Gastrocnemius medialis (tissue), 4 donors: ENCODE results near the gene SLC6A6. TPM values are rescaled to one million over a fixed set of nuclear protein-coding genes. Genes with fewer than 3 reads are reported as not detected.

Source experiments
- ATAC-seq, 2 donors: fragments of 150-250 bp; one replicate each; pipeline ENCODE4 v1.9.1; 2016
- DNase-seq, 2 donors: peaks; one replicate each; pipeline ENCODE4 v3.0.0-alpha.2; 2019
- H3K27ac ChIP-seq, 4 donors: fragments of 200-600 bp; sonication (generic); 1 replicate in 1 of 4; 2 replicates in 3 of 4; pipeline ENCODE4 v1.5.1; 2016 to 2018; ENCODE audit warnings: mild to moderate bottlenecking in 2 of 4, moderate library complexity in 1 of 4
- H3K27me3 ChIP-seq, 3 donors: fragments of 200-600 bp; sonication (generic) in 2 of 3; 1 replicate in 1 of 3; 2 replicates in 2 of 3; pipeline versions ENCODE4 v1.5.1 to v1.6.0; 2016 to 2019; ENCODE audit warnings: mild to moderate bottlenecking in 1 of 3, moderate library complexity in 1 of 3
- H3K36me3 ChIP-seq, 2 donors: fragments of 200-600 bp; sonication (generic) in 1 of 2; one replicate each; pipeline ENCODE4 v1.5.1; 2017 to 2018
- H3K4me1 ChIP-seq, 2 donors: fragments of 200-600 bp; sonication (generic) in 1 of 2; one replicate each; pipeline ENCODE4 v1.5.1; 2016 to 2017; ENCODE audit warnings: mild to moderate bottlenecking in 2 of 2
- H3K4me3 ChIP-seq, 4 donors: fragments of 200-600 bp; sonication (generic) in 3 of 4; 1 replicate in 1 of 4; 2 replicates in 3 of 4; pipeline ENCODE4 v1.5.1; 2016 to 2019; ENCODE audit warnings: mild to moderate bottlenecking in 2 of 4
- H3K9me3 ChIP-seq, 3 donors: fragments of 200-600 bp; sonication (generic) in 2 of 3; 1 replicate in 1 of 3; 2 replicates in 2 of 3; pipeline ENCODE4 v1.5.1; 2016 to 2019
- CTCF ChIP-seq, 5 experiments: fragments of 450-650 bp in 3 of 5; fragments of 200-600 bp in 2 of 5; sonication (generic) in 2 of 5; IDR thresholded peaks in 4 of 5; conservative IDR thresholded peaks in 1 of 5; 1 replicate in 4 of 5; 2 replicates in 1 of 5; pipeline ENCODE4 v1.5.1; 2016 to 2019; ENCODE audit warnings: antibody characterized with exemption in 5 of 5, mild to moderate bottlenecking in 3 of 5, moderate library complexity in 3 of 5
- POLR2A ChIP-seq, 2 donors: fragments of 450-650 bp; IDR thresholded peaks; one replicate each; pipeline ENCODE4 v1.6.1; 2017; ENCODE audit warnings: antibody characterized with exemption in 2 of 2, mild to moderate bottlenecking in 2 of 2, moderate library complexity in 2 of 2
- in situ Hi-C, 4 donors: fragments of 200-750 bp; cut with MboI; loops; one replicate each; pipeline versions ENCODE4 v1.15.0 to v1.8.0; 2017; ENCODE audit warnings: low sequenced_read_pairs in 4 of 4
- intact Hi-C: fragments of 100-400 bp; cut with DNase I; formaldehyde crosslinking; loops from one replicate; pipeline ENCODE4 v1.15.1; 2023; ENCODE audit warnings: low total_unique reads
- total RNA-seq, 4 donors: library from RNA; depleted of rRNA; stranded (reverse); fragments of >200 nt; gene quantifications; one replicate each; pipeline versions ENCODE4 v1.1.0 to v1.2.3, GENCODE V29; 2016

SLC6A6 gene
- total RNA-seq, 4 donors from 2014 or later, result 42.1 to 119 (median 88.7) TPM

DNA sequence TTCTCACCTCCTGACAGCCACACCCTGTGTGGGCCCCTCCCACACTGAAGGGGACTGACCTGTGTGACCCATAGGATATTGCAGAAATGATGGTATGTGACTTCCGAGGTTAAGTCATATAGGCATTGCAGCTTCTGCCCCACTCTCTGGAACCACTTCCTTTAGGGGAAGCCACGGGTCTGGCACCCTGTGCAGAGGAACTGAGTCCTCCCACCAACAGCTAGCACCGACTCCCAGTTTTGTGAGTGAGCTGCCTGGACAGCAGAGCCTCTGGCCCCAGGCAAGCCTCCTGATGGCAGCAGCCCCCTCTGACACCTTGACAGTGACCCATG, 24.6 kb upstream of the SLC6A6 start:
- DNase-seq, result no peak
- H3K27ac ChIP-seq, result peak overlapping the region; percentile 63 to 78 (median 67)
- TF ChIP-seq CTCF (IDR thresholded peaks at IDR 0.05 in 4 of 5, conservative IDR thresholded peaks at IDR 0.05 in 1 of 5) (no peak), POLR2A (IDR thresholded peaks at IDR 0.05) (no peak)
- H3K4me3 ChIP-seq, result no peak overlapping the region
- peaks cover 38 to 50% of the 10 kb centered on the region in 2 donors for H3K4me1 ChIP-seq
- intact Hi-C loops (no loop called here), in situ Hi-C loops (no loop called here)
- no peak for ATAC-seq
- H3K9me3 ChIP-seq, result no peaks in the 10 kb centered on the region
- no peaks in the 10 kb centered on the region for H3K27me3 ChIP-seq
- no peaks in the 10 kb centered on the region for H3K36me3 ChIP-seq

GRCh38 chr3:14378415-14378814, 24.0 kb upstream of the SLC6A6 start:
- intact Hi-C loops (no loop called here), in situ Hi-C loops (no loop called here)
- peak in 1 of 2 donors; percentile 17 for ATAC-seq
- Histone ChIP-seq H3K27me3 (no peaks in the 10 kb centered on the region), H3K27ac (peak overlapping the region; percentile 63 to 78 (median 67)), H3K4me3 (no peak overlapping the region), H3K9me3 (no peaks in the 10 kb centered on the region), H3K36me3 (no peaks in the 10 kb centered on the region), H3K4me1 (peaks cover 33 to 43% of the 10 kb centered on the region in 2 donors)
- no peak for TF ChIP-seq CTCF (IDR thresholded peaks at IDR 0.05 in 4 of 5, conservative IDR thresholded peaks at IDR 0.05 in 1 of 5)
- TF ChIP-seq POLR2A (IDR thresholded peaks at IDR 0.05), result no peak
- DNase-seq, result no peak

DNA sequence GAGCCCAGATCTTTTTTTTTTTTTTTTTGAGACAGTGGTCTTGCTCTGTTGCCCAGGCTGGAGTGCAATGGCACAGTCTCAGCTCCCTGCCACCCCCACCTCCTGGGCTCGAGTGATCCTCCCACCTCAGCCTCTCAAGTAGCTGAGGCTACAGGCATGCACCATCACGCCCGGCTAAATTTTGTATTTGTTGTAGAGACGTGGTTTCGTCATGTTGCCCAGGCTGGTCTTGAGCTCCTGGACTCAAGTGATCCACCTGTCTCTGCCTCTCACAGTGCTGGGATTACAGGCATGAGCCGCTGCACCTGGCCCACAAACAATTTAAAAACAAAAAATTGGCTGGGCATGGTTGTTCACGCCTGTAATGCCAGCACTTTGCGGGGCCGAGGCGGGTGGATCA, 22.6 kb upstream of the SLC6A6 start:
- Histone ChIP-seq H3K27me3 (no peaks in the 10 kb centered on the region), H3K4me3 (no peak overlapping the region), H3K36me3 (no peaks in the 10 kb centered on the region), H3K27ac (peak overlapping the region; percentile 40 to 78 (median 64)), H3K9me3 (no peaks in the 10 kb centered on the region), H3K4me1 (peaks cover 25 to 29% of the 10 kb centered on the region in 2 donors)
- ATAC-seq, result peak; percentile 35 to 53
- in situ Hi-C loops (no loop called here), intact Hi-C loops (no loop called here)
- DNase-seq, result peak in 1 of 2 donors; percentile 61
- TF ChIP-seq CTCF (IDR thresholded peaks at IDR 0.05 in 4 of 5, conservative IDR thresholded peaks at IDR 0.05 in 1 of 5), result no peak
- no peak for TF ChIP-seq POLR2A (IDR thresholded peaks at IDR 0.05)

DNA sequence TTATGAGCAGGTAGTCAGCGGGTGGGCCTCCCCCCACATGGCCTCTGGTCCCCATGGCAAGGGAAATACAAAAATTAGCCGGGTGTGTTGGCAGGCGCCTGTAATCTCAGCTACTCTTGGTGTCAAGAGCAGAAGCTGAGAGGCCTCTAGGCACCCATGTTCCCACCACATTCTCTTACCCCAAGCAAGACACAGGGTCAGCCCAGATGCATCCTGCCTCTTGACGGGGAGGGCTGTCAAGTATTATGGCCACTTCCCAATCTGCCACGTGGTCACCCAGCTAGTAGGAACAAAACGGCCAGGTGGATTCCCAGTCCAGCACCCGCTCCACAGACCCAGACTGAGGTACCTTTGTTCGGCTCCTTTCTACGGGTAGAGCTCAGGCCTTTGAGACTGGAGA, 16.2 kb upstream of the SLC6A6 start:
- H3K27ac ChIP-seq, result no peak overlapping the region
- H3K9me3 ChIP-seq, result no peaks in the 10 kb centered on the region
- H3K27me3 ChIP-seq, result no peaks in the 10 kb centered on the region
- peaks cover 4 to 14% of the 10 kb centered on the region in 2 donors for H3K4me1 ChIP-seq
- H3K36me3 ChIP-seq, result no peaks in the 10 kb centered on the region
- intact Hi-C loops, result no loop called here
- H3K4me3 ChIP-seq, result no peak overlapping the region
- ATAC-seq, result no peak
- DNase-seq, result no peak
- no peak for TF ChIP-seq CTCF (IDR thresholded peaks at IDR 0.05 in 4 of 5, conservative IDR thresholded peaks at IDR 0.05 in 1 of 5)
- no peak for TF ChIP-seq POLR2A (IDR thresholded peaks at IDR 0.05)
- in situ Hi-C loops, result no loop called here

GRCh38 chr3:14388201-14388600, 14.2 kb upstream of the SLC6A6 start:
- Histone ChIP-seq H3K36me3 (no peaks in the 10 kb centered on the region), H3K4me1 (peaks cover 21 to 30% of the 10 kb centered on the region in 2 donors), H3K9me3 (no peaks in the 10 kb centered on the region), H3K27me3 (no peaks in the 10 kb centered on the region), H3K27ac (peak overlapping the region in 3 of 4 donors; percentile 14 to 35 (median 31)), H3K4me3 (no peak overlapping the region)
- in situ Hi-C loops (no loop called here), intact Hi-C loops (no loop called here)
- DNase-seq (no peak), ATAC-seq (no peak)
- no peak for TF ChIP-seq POLR2A (IDR thresholded peaks at IDR 0.05)
- TF ChIP-seq CTCF (IDR thresholded peaks at IDR 0.05 in 4 of 5, conservative IDR thresholded peaks at IDR 0.05 in 1 of 5), result no peak
